COR-L47 (cell line): ENCODE results near the gene KRT33B.
"Not testable (repeated sequence)": the region's sequence is repeated elsewhere in the genome, so short reads cannot be mapped to it uniquely, and the experiment has no call there.

ENCODE experiments used
- DNase-seq: peaks from one replicate; lab custom pipeline; 2025; lab: John Stamatoyannopoulos, UW

The KRT33B gene

DNA sequence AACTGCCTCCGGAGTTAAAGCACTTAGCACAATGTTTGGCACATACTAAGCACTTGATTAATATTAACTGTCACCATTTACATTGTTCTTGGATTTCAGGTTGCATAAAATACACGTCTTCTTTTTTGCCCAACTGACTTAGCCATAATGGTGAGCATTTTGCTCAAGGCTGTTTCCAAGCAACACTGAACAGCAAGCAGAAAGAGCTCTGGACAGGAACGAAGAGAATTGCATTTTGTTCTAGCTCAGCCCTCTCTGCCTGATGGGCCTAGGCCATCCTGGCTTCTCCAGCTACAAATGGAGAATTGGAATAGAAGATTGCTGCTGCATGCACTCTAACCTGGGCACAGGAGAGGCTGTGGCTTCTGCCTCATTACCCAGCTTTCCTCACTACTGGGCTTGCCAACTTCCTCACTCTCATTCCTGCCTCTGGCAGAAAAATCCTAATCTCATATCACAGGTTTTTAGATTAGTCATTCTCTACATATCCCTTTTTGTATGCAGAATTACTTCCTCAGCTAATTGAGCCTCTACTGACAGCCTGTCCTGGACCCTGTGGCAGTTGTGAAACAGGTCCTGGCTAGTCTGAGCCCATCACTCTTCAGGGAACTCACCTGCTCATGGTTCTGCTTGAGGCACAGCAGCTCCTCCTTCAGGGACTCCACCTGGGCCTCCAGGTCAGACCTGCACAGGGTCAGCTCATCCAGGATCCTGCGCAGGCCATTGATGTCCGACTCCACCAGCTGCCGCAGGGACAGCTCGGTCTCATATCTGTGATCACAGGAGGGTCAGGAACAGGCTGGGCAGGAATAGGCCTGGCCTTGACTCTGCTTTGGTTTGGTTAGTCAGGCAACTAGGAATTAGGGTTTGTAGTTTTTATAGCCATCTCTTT is 21.5 kb downstream of the KRT33B start:
- DNase-seq: no peak

DNA sequence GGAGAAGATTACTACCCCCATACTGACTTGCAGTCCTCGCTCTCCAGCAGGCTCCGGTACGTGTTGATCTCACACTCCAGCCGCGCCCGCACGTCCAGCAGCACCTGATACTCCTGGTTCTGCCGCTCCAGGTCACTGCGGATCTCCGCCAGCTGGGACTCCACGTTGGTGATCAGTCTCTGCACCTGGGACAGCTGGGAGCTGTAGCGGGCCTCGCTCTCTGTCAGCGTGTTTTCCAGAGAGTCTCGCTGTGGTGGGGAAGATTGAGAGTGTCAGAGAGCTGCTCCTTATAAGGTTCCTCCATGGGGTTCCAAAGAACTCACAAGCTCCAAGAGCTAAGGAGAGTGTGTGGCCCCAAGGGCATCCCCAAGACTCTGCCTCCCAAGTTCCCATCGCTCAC is 23.2 kb downstream of the KRT33B start:
- DNase-seq: not testable (repeated sequence)

DNA sequence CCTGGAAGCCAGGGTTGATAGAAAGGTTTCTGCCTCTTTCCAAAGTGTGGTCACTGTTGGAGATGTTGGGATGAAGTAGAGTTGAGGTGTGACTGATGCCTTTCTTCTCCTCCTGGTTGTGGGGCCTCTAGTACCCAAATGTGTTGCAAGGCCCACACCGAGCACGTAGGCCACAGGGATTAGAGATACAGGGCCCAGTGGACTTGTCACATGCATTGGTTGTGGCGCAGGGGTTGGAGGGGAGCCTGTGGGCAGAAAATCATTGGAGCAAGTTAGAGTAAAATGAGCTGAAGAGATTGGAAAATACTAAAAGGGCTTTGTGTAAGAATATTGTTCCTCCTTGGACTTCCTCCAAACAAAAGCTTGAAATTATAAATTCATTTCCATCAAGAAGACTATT is 23.6 kb downstream of the KRT33B start:
- DNase-seq: no peak

DNA sequence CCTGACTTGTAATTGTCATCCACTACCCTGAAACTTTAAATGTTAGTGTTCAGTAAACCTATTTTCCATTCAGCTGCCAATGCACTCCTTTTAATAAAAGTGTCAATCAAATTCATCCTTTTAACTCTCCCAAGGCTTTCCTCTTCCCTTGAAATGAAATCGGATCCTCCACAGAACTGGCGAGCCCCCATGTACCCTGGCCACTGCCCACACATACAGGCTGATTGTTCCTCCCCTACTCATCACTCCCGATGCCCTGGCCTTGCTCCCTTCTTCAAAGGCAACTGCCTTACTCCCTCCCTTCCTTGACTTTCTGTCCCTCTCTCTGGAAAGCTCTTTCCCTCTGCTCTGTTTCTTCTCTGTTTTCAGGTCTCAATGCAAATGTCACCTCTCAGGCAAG is 26.6 kb downstream of the KRT33B start:
- DNase-seq: no peak

DNA sequence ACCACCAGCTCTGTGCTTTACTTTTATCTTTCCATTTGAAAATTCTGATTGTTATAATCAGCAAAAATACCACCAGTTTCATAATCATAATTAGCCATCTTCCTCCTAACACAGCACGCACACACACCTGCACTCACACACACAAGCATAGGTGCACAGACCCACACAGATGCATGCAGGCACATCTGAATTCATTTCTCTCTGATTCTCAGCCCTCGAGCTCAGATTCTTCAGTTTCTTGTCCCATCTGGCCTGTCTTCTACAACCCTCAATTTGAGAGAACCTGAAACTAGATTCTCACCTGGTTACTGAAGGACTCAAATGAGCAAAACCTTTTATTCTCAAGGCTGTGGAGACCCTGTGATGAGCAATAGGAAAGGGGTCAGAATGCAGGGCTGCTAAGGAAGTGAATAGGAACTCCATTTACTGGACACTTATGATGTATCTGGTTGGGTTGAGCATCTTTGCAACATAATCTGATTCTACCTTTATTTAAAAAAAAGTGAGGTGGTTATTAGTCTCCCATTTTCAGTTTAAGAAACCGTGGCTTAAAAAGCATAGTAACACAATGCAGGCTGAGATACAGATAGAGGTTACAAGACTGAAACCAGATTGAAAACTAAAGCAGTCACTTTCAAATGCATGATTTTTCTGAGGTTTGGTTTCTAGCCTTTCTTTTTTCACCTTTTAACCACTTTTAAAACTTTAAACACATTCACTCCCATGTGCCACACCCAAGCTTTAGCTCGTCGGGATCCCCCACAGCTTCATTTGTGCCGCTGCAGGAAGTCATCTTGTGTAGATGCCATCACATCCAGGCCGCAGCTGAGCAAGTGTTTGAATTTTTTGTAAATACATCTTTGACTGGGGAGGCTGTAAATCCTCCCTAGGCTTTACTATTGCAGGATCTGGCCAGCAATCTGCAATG is 28.4 kb downstream of the KRT33B start:
- no peak for DNase-seq

DNA sequence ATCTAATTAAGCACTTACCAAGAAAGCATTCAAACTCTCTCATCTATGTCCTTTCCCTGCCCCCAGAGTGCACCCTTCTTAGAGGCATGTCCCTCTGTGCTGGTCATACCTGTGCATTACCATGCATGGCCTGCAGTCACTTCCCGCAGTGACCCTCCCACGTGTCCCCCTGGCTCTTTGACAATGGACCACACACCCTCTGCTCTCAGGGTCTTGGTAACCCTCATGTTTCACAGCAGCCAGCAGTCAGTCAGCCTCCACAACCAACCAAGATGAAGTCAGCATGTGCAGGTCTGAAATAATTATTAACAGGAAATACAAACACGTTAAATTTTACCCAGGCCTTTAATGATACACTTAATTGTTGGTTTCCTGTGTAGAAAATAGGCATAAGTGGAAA is 29.1 kb downstream of the KRT33B start:
- no peak for DNase-seq

DNA sequence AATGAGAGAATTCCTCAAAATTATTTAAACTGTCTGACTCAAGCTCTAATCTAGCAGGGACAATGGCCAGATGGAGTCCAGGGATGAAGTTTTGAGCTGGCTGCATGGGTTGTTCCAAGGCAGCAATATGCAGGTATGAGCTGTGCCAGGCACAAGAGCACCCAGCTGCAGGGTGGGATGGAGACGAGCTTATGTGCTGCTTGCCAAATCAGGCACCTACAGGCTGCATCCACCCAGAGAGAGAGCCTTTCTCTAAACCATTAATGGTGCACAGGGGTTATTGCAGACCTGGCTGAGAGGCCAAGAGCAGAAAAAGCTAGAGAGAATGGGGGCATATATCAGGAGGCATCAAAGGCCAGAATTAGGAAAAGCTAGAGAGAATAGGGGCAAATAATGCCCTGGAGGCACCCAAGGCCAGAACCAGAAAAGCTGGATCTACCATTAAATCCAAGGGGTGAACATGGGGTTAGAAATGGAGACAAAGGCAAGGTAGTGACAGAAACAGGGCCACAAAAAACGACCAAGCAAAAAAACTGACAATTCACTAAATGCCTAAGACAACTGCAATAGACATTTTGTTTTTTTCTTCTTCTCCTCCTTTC is 29.9 kb downstream of the KRT33B start:
- DNase-seq: no peak

DNA sequence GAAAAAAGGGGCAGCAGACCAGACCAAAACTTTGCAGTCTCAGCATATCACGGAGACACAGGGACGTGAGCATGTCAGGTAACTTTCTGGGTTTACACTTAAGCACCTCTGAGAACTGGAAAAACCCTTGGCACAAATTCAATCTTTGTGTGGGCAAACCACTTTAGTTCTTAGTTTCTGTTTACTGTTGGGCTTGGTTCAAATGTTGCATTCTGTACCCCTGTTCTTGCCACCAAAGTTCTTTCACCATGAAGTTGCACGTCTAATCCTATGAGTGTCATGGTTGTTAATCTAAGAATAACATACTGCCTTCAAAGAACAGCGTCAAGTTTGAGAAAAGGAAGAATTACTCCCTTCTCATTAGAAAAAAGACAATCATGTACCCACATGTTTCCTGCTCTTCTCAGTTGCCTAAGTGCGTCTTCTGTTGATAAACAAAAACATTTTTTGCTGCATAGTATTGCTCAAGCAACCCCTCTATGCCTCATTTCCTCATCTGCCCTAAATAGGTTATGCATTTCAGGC is 30.6 kb downstream of the KRT33B start:
- no peak for DNase-seq

DNA sequence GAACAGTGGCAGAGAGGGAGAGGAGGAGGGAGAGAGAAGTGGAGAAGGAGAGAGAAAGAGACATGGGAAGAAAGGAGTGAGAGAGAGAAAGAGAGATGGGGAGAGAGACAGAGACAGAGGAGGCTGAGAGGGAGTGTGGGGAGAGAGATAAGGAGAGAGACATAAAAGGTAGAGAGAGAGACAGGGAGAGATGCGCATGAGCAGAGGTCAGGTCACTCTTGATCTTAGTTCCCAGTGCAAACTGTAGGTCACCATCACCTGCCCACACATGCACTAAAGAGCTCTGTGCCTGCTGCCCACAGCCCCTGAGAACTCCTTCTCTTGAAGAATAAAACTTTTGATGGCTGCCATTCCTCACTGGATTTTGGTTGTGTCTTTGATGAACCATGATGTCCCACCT is 33.9 kb downstream of the KRT33B start:
- no peak for DNase-seq

DNA sequence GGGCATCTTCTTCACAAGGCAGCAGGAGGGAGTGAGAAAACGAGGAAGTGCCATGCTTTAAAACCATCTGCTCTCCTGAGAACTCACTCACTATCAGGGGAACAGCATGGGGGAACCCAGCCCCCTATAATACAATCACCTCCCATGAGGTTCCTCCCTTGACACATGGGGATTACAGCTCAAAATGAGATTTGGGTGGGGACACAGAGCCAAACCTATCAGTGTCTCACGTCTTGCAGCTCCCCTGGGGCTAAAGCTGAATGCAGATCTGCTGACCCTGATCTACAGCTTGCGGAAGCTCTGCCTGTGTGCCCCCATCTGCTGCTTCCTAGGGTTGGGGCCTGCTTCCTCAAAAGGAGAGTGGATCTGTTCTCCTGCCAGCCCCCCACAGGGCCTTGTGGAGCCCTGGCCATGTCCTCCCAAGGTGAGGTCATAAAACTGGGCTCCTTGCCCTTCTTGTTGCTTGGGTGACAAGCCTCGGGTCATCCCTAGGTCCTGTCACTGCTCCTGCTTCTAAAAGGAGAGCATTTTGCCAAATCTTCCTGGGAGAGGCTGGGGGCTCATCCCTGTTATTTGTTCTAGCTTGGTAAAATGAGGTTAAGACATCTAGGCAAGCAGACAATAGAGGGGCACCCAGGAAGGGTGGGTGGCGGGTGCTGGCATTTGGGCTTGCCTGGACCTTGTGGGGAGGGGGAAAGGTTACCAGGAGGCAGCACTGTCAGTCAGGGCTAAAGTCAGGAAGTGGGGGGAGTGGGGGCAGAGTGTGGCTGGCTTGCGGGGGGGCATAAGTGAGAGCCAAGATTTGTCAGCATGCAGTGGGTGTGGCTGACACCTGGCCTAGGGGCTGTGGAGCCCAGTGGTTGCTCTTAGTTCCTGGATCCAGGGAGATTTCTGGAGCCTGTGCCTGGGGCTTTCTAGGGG is 35.0 kb downstream of the KRT33B start:
- DNase-seq: no peak

DNA sequence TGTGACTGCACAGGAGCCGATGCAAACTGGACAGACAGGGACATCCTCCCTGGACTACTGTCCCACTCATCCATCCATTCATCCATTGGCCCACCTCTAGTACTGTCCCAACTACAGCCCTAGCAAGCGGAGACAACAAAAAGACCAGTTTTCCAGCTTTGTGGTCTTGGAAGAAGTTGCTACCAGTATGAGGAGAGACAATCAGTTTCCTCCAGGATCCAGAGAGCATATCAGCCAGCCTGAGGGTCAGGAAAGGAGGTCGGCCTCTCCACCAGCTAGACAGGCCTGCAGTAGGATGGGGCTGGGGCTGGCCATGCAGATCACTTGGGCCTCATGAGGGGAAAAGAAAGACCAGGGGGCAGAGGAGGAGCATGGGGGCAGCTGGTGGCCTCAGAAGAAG is 35.8 kb downstream of the KRT33B start:
- DNase-seq: no peak

DNA sequence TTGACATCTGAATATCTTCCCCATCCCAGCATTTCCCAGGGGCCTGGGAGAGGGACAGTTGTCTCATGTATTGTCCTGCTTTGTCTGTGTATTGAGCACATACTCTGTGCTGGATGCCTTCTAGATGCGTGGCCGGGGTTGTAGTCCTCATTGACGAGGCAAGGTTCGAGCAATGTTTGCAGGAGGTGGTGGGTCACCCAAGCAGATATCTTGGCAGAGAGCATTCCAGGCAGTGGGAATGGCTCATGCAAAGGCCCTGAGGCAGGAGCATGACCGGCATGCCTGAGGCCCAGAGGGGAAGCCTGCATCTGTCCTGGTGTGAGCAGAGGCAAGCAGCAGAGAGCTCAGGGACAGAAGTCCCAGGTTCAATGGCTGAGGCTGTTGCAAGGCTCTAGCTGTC is 36.5 kb downstream of the KRT33B start:
- DNase-seq: no peak

DNA sequence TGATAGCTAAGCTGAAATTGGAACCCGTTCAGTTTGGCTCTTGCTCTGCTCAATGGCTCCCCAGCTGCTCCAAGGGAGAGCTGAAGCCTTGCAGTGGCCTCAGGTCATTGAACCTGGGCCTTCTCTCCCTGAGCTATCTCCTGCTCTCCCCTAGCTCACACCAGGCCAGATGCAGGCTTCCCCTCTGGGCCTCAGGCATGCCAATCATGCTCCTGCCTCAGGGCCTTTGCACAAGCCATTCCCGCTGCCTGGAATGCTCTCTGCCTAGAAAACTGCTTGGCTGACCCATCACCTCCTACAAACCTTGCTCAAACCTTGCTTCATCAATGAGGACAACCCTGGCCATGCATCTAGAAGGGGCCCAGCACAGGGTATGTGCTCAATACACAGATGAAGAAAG is 37.4 kb downstream of the KRT33B start:
- DNase-seq: no peak

DNA sequence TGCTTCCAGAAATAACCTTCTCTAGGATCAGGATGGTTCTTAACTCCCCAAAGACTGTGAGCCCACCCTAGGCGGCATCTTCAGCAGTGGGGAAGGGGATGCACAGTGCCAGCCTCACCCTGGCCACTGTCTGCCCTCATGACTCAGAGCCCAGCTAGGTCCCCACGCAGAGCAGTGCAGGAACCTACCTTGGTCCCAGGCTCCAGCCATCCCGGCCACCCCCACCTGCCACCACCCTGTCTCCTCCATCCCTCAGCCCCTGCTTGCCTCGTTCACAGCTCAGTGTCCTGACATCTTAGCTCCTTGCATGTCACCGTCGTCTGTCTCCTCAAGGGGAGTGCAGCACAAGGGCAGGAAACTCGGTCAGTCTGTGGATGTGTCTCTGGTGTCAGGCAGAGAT is 38.0 kb downstream of the KRT33B start:
- DNase-seq: no peak

DNA sequence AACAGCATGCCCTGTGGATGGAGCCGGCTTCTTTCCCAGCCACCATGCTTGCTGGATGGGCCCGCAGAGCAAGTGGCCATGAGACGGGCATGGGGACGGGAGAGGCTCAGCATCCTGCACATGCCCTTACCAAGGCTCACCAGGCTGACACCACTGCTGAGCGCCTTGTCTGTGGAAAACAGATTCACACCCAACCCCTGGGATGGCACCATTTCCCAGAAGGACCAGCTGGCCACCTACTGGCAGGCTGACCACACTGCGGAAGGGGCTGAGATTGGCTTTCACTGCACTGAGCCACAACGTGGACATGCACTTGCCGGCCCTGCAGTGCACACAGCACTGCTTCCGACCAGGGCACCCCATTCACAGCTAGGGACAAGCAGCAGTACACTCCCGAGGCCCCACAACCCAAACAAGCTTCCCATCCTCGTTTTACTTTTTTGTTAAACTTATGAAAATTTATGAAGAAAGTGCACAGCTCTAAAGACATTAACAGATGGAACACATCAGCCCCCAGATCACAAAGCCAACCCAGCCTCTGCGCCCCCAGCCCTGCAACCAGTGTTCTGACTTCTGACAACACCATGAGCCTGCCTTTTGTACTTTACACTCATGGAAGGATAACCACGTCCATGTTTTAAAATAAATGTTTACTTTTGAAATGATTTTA is 40.2 kb downstream of the KRT33B start:
- peak; percentile 37 for DNase-seq

DNA sequence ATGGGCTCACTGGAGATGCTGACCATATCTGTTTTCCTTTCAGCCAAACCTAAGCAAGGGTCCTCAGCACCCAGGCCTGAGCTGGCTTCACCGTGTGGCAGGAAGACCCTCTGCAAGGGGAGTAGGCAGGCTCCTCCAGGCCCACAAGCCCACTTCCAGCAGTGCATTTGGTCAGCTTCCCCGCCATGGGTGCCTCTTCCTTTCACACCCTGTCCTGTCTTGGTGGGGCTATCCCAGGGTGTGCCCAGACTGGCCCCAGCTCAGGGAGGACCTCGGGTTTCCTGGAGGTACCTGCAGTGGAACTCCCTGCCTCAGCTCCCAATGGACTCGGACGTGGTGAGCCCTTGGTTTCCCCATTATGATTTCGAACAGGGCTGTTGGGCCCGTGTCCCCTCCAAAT is 41.4 kb downstream of the KRT33B start:
- no peak for DNase-seq

DNA sequence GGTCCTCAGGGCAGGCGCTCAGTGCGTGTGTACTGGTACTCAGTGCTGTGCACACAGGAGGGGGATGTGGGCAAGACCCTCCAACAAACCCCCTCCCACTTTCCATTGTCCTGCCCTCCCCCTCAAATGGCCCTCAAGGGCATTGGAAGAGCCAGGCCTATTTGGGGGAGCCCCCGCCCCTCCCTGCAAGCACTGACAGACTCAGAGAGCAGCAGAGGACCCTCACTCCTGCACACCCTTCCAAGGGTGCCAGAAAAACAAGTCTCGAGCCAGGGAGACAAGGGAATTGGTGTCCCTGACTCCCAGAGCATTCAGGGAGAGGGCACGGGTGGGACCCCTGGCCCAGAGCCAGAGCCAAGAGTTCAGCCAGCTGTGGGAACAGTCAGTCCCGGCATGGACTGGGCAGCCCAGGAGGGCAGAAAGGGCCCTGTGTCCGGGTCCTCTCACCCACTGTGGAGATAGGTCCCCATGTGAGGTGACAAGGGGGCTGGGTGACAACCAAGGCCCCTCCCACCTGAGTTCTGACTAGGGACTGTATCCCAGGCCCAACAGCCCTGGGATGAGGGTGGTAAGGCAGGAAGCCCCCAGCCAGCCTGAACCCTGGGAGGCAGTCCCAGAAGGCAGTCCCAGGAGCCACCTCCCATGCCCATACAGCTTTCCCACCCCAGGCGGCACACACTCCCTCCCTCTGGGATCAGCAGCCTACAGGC is 42.0 kb downstream of the KRT33B start:
- no peak for DNase-seq

DNA sequence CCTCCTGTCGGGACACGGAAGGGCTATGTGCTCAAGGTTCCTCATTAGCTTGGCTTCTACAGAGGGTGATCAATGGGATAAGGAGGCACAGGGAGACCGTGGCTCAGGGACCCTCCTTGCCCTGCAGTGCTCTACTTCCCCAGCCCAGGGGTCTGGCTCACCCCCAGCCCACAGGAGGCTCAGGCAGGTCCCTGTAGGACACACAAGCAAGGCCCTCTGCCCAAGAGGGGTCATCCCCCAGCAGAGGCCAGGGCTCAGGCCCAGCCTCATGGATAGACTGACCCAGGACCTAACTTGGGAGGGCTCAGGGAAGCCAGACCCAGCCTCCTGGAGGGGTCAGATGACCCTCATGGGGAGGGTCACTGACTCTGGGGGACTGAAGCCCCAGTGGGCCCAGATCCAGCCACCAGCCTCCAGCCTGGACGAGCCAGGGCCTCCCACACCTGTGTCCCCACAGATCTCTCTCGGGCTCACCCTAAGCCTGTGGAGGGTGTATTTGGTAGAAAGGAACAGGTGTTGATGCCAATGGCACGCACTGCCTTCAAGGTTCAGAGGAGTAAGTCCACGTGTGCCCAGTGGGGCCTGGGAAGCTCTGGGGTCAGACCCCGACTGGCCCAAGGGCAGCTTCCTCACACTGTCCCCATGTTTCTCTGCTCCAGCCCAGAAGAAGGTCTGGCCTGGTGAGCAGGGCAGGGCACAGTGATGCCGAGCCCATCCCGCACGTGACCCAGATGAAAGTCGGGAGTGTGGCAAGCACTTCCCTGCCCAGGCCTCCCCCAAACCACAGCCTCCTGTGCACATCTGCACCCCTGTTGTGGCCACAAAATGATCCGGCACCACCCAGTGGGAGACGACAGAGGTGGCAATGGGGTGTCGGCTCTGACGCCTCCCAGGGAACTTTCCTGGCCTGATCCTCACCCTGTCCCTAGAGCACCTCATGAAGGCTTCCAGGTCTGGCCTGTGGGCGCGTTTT is 43.2 kb downstream of the KRT33B start:
- DNase-seq: no peak

DNA sequence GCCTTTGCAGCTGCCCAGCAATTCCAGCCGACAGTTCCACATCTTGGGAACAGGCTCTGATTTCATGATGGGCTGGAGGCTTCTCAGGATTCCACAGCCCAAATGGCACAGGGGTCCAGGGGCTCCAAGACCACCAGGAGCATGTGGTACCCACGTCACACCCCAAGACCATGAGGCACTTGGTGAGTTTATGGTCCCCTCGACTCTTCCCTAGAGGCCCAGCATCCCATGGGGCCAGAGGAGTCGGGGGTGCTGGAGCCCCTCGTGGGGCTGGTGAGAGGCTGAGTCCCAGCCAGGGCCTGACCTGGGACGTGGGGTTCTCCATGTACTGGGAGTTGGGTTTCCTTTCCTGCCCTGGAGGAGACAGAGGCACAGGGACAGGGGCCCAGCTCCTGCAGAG is 44.0 kb downstream of the KRT33B start:
- DNase-seq: no peak
